Measurements from ENCODE around the gene EIF5B.

- TF ChIP-seq TAF1 (IDR thresholded peaks at IDR 0.05; ENCODE audit: borderline replicate concordance, insufficient read depth, low read length) (no peak), POLR2AphosphoS5 (IDR thresholded peaks at IDR 0.05; ENCODE audit: low read depth, low read length) (no peak), REST (IDR thresholded peaks at IDR 0.05; ENCODE audit: insufficient read depth in 1 of 2, low read depth in 2 of 2, low read length in 2 of 2) (no peak)
Measured at GRCh38 chr2:99414566-99414965, 77.4 kb downstream of the EIF5B start.

All from PFSK-1 (cell line).